Heart left ventricle (tissue), 13 donors: Measurements from ENCODE around the gene USP10.

Experiments
- POLR2A ChIP-seq, 2 donors: fragments of 450-650 bp; IDR thresholded peaks; one replicate each; pipeline ENCODE4 v1.6.1; 2017; ENCODE audit warnings: antibody characterized with exemption in 2 of 2, mild to moderate bottlenecking in 2 of 2, moderate library complexity in 2 of 2
- TF ChIP-seq, protein P1 (sequence below), 12 donors: fragments of 200-600 bp; sonication (generic) in 4 of 12; IDR thresholded peaks; one replicate each; pipeline versions ENCODE4 v1.5.0 to v1.8.0; 2018 to 2022; ENCODE audit warnings: antibody characterized with exemption in 12 of 12, mild to moderate bottlenecking in 5 of 12
- donor health status: ischemic (EF 13 %, LVEDD 7.1; RV severe dilation, severe dysfunction).
- donor health status: DM: no; HTN: yes; CAD: no.
- donor health status: DM: no; HTN: no; CAD: no.
- donor health status: ischemic (EF 25% LVEDD 6.9; RV normal size, moderate dysfunction).
- donor health status: ischemic (EF 25% LVEDD 5.7; RV mildly dilated, moderate dysfunction).
- donor health status: ischemic (EF 35%, LVEDD 5.7; RV mildly dilated, moderate dysfunction).
- donor health status: nonischemic (EF 11% LVEDD 7.7; RV severe dilation, severe dysfunction).
- donor health status: DM: yes; HTN: yes; CAD: no.
- donor health status: PGD.
- donor health status: ischemic (EF 29% LVEDD 5.4; RV normal size, mild dysfunction).
- donor health status: nonischemic (EF 23%, LVEDD 6.1; RV moderate dilation, normal function).

DNA sequence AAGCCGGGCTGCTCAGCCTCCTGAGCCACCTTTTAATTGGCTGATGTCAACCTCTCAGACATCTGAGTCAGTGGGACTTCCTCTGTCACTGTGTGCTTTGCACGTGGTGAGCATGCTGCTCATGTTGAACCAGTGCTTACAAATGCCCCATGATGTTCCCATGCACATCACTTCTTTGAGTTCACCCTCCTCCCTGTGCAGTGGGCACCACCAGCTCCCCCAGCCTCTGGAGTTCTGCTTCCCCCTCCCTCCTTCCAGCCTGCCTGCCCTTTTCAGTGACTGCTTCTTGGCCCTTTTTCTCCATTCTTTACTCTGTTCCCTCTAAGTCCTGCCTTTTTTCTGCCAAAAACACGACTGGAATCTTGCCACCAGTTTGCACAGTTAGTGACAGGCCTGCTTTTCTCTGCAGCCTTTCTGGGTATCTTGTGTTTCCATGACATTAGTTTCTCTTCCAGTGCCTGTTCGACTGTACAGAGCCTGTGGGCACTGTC, 41.6 kb downstream of the USP10 start:
- no peak for TF ChIP-seq POLR2A (IDR thresholded peaks at IDR 0.05)
- TF ChIP-seq, protein P1, sequence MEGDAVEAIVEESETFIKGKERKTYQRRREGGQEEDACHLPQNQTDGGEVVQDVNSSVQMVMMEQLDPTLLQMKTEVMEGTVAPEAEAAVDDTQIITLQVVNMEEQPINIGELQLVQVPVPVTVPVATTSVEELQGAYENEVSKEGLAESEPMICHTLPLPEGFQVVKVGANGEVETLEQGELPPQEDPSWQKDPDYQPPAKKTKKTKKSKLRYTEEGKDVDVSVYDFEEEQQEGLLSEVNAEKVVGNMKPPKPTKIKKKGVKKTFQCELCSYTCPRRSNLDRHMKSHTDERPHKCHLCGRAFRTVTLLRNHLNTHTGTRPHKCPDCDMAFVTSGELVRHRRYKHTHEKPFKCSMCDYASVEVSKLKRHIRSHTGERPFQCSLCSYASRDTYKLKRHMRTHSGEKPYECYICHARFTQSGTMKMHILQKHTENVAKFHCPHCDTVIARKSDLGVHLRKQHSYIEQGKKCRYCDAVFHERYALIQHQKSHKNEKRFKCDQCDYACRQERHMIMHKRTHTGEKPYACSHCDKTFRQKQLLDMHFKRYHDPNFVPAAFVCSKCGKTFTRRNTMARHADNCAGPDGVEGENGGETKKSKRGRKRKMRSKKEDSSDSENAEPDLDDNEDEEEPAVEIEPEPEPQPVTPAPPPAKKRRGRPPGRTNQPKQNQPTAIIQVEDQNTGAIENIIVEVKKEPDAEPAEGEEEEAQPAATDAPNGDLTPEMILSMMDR (IDR thresholded peaks at IDR 0.05), result no peak
